HEK293 (cell line): Measurements from ENCODE around the gene ENTREP1.

Source experiments
- CTCF ChIA-PET: fragments of 350-600 bp; formaldehyde crosslinking; extraction: SDS; loops from one replicate; lab custom pipeline; 2021; ENCODE audit warnings: antibody characterized with exemption; lab: Yijun Ruan, JAX
- POLR2A ChIA-PET: fragments of 300-600 bp; formaldehyde crosslinking; extraction: SDS; loops from one replicate; lab custom pipeline; 2020; ENCODE audit warnings: antibody characterized with exemption, inconsistent platforms; lab: Yijun Ruan, JAX
- H3K27ac ChIP-seq: fragments of 200-500 bp; sonication (Bioruptor generic); 2 replicates; pipeline ENCODE4 v1.5.1; 2014; ENCODE audit warnings: low read depth, low read length, control low read depth, inconsistent platforms; ENCODE audit errors: extremely low read depth
- H3K36me3 ChIP-seq, 2 experiments: fragments of 200-500 bp in 1 of 2; sonication (Bioruptor generic) in 1 of 2; 1 replicate in 1 of 2; 2 replicates in 1 of 2; pipeline ENCODE4 v1.5.1; 2014 to 2017; ENCODE audit warnings: inconsistent platforms in 2 of 2, low read length in 2 of 2; ENCODE audit not compliant: control insufficient read depth in 2 of 2, insufficient read depth in 1 of 2
- H3K4me1 ChIP-seq: fragments of 200-500 bp; sonication (Bioruptor generic); 2 replicates; pipeline ENCODE4 v1.5.1; 2014; ENCODE audit warnings: mild to moderate bottlenecking, low read length, inconsistent platforms; ENCODE audit not compliant: control insufficient read depth, insufficient read depth
- H3K4me3 ChIP-seq: 2 replicates; pipeline ENCODE4 v1.5.1; 2011; ENCODE audit warnings: low read depth, mild to moderate bottlenecking, control low read depth, low read length, moderate library complexity
- H3K9me3 ChIP-seq: fragments of 200-500 bp; sonication (Bioruptor generic); 2 replicates; pipeline ENCODE4 v1.5.1; 2014; ENCODE audit warnings: low read depth, low read length, inconsistent platforms; ENCODE audit not compliant: control insufficient read depth, insufficient read depth
- GFI1B ChIP-seq: fragments of 450-650 bp; formaldehyde crosslinking; IDR thresholded peaks from 2 replicates; pipeline ENCODE4 v1.5.1; 2016; ENCODE audit warnings: missing biosample characterization, missing genetic modification characterization
- HOXD13 ChIP-seq: sonication (generic); formaldehyde crosslinking; IDR thresholded peaks from 2 replicates; pipeline ENCODE4 v1.8.0; 2022; ENCODE audit warnings: missing genetic modification reagents, borderline replicate concordance
- KLF1 ChIP-seq: fragments of 450-650 bp; formaldehyde crosslinking; IDR thresholded peaks from 2 replicates; pipeline ENCODE4 v1.5.1; 2016; ENCODE audit warnings: missing biosample characterization, missing genetic modification characterization
- SCRT2 ChIP-seq: fragments of 450-650 bp; formaldehyde crosslinking; IDR thresholded peaks from 2 replicates; pipeline ENCODE4 v1.5.1; 2016; ENCODE audit warnings: missing biosample characterization, missing genetic modification characterization
- SP2 ChIP-seq: fragments of 450-650 bp; formaldehyde crosslinking; IDR thresholded peaks from 2 replicates; pipeline ENCODE4 v1.5.1; 2016; ENCODE audit warnings: missing biosample characterization, missing genetic modification characterization
- TRIM28 ChIP-seq: IDR thresholded peaks from 2 replicates; pipeline ENCODE4 v1.6.1; 2011; ENCODE audit warnings: low read length, control low read depth, borderline replicate concordance
- WT1 ChIP-seq: fragments of 450-650 bp; formaldehyde crosslinking; IDR thresholded peaks from 2 replicates; pipeline ENCODE4 v1.5.1; 2016; ENCODE audit warnings: missing biosample characterization, missing genetic modification characterization
- ZBTB1 ChIP-seq: fragments of 450-650 bp; formaldehyde crosslinking; IDR thresholded peaks from 2 replicates; pipeline ENCODE4 v1.5.1; 2016; ENCODE audit warnings: missing biosample characterization, missing genetic modification characterization
- ZBTB20 ChIP-seq: fragments of 450-650 bp; formaldehyde crosslinking; IDR thresholded peaks from 2 replicates; pipeline ENCODE4 v1.5.1; 2016; ENCODE audit warnings: missing biosample characterization, missing genetic modification characterization
- ZBTB8A ChIP-seq: fragments of 450-650 bp; formaldehyde crosslinking; IDR thresholded peaks from 2 replicates; pipeline ENCODE4 v1.5.1; 2016; ENCODE audit warnings: missing biosample characterization, missing genetic modification characterization
- ZNF132 ChIP-seq: fragments of 450-650 bp; formaldehyde crosslinking; IDR thresholded peaks from 2 replicates; pipeline ENCODE4 v1.5.1; 2017; ENCODE audit warnings: missing biosample characterization, missing genetic modification characterization, borderline replicate concordance
- ZNF133 ChIP-seq: fragments of 450-650 bp; formaldehyde crosslinking; IDR thresholded peaks from 2 replicates; pipeline ENCODE4 v1.5.1; 2016; ENCODE audit warnings: missing biosample characterization, missing genetic modification characterization
- ZNF146 ChIP-seq: fragments of 450-650 bp; formaldehyde crosslinking; IDR thresholded peaks from 2 replicates; pipeline ENCODE4 v1.5.1; 2016; ENCODE audit warnings: missing biosample characterization, missing genetic modification characterization
- ZNF184 ChIP-seq: fragments of 450-650 bp; IDR thresholded peaks from 2 replicates; pipeline ENCODE4 v1.5.1; 2018; ENCODE audit warnings: missing biosample characterization, mild to moderate bottlenecking, missing genetic modification characterization
- ZNF214 ChIP-seq: fragments of 450-650 bp; formaldehyde crosslinking; IDR thresholded peaks from 2 replicates; pipeline ENCODE4 v1.5.1; 2017; ENCODE audit warnings: missing biosample characterization, mild to moderate bottlenecking, missing genetic modification characterization, borderline replicate concordance
- ZNF23 ChIP-seq: fragments of 450-650 bp; formaldehyde crosslinking; IDR thresholded peaks from 2 replicates; pipeline ENCODE4 v1.5.1; 2016; ENCODE audit warnings: missing biosample characterization, missing genetic modification characterization, borderline replicate concordance
- ZNF302 ChIP-seq: fragments of 450-650 bp; formaldehyde crosslinking; IDR thresholded peaks from 2 replicates; pipeline ENCODE4 v1.5.1; 2016; ENCODE audit warnings: missing biosample characterization, missing genetic modification characterization, low read depth
- ZNF335 ChIP-seq: fragments of 450-650 bp; formaldehyde crosslinking; conservative IDR thresholded peaks from 2 replicates; pipeline ENCODE4 v1.5.1; 2016; ENCODE audit warnings: missing biosample characterization, missing genetic modification characterization
- ZNF350 ChIP-seq: fragments of 450-650 bp; formaldehyde crosslinking; IDR thresholded peaks from 2 replicates; pipeline ENCODE4 v1.5.0; 2017; ENCODE audit warnings: missing biosample characterization, mild to moderate bottlenecking, missing genetic modification characterization
- ZNF366 ChIP-seq: fragments of 450-650 bp; formaldehyde crosslinking; conservative IDR thresholded peaks from 2 replicates; pipeline ENCODE4 v1.5.1; 2016; ENCODE audit warnings: missing biosample characterization, missing genetic modification characterization
- ZNF416 ChIP-seq: fragments of 450-650 bp; formaldehyde crosslinking; IDR thresholded peaks from 2 replicates; pipeline ENCODE4 v1.5.1; 2016; ENCODE audit warnings: missing biosample characterization, missing genetic modification characterization
- ZNF433 ChIP-seq: fragments of 450-650 bp; formaldehyde crosslinking; IDR thresholded peaks from 2 replicates; pipeline ENCODE4 v1.5.1; 2016; ENCODE audit warnings: missing biosample characterization, missing genetic modification characterization, low read depth
- ZNF48 ChIP-seq: fragments of 450-650 bp; formaldehyde crosslinking; IDR thresholded peaks from 2 replicates; pipeline ENCODE4 v1.5.1; 2016; ENCODE audit warnings: missing biosample characterization, missing genetic modification characterization
- ZNF510 ChIP-seq: fragments of 450-650 bp; formaldehyde crosslinking; IDR thresholded peaks from 2 replicates; pipeline ENCODE4 v1.5.1; 2018; ENCODE audit warnings: mild to moderate bottlenecking, missing genetic modification characterization, missing biosample characterization; ENCODE audit not compliant: insufficient replicate concordance
- ZNF530 ChIP-seq: fragments of 450-650 bp; formaldehyde crosslinking; IDR thresholded peaks from 2 replicates; pipeline ENCODE4 v1.5.1; 2016; ENCODE audit warnings: low read depth, missing biosample characterization, missing genetic modification characterization
- ZNF585B ChIP-seq: fragments of 450-650 bp; formaldehyde crosslinking; IDR thresholded peaks from 2 replicates; pipeline ENCODE4 v1.5.1; 2016; ENCODE audit warnings: missing biosample characterization, missing genetic modification characterization
- ZNF596 ChIP-seq: fragments of 450-650 bp; IDR thresholded peaks from 2 replicates; pipeline ENCODE4 v1.5.0; 2018; ENCODE audit warnings: missing biosample characterization, mild to moderate bottlenecking, missing genetic modification characterization, moderate library complexity
- ZNF677 ChIP-seq: fragments of 450-650 bp; IDR thresholded peaks from 2 replicates; pipeline ENCODE4 v1.5.0; 2018; ENCODE audit warnings: missing biosample characterization, mild to moderate bottlenecking, missing genetic modification characterization, moderate library complexity
- ZSCAN16 ChIP-seq: fragments of 450-650 bp; formaldehyde crosslinking; IDR thresholded peaks from 2 replicates; pipeline ENCODE4 v1.5.1; 2016; ENCODE audit warnings: missing biosample characterization, missing genetic modification characterization
- TF ChIP-seq, protein P1 (sequence below): fragments of 450-650 bp; formaldehyde crosslinking; IDR thresholded peaks from 2 replicates; pipeline ENCODE4; 2016; ENCODE audit warnings: missing biosample characterization, missing genetic modification characterization
- TF ChIP-seq, protein P2 (sequence below): fragments of 450-650 bp; formaldehyde crosslinking; IDR thresholded peaks from 2 replicates; pipeline ENCODE4 v1.5.1; 2016; ENCODE audit warnings: missing biosample characterization, missing genetic modification characterization, low read depth
- TF ChIP-seq, protein P3 (sequence below): fragments of 450-650 bp; formaldehyde crosslinking; IDR thresholded peaks from 2 replicates; pipeline ENCODE4 v1.5.0; 2017; ENCODE audit warnings: missing biosample characterization, missing genetic modification characterization, borderline replicate concordance

Gene ENTREP1

DNA sequence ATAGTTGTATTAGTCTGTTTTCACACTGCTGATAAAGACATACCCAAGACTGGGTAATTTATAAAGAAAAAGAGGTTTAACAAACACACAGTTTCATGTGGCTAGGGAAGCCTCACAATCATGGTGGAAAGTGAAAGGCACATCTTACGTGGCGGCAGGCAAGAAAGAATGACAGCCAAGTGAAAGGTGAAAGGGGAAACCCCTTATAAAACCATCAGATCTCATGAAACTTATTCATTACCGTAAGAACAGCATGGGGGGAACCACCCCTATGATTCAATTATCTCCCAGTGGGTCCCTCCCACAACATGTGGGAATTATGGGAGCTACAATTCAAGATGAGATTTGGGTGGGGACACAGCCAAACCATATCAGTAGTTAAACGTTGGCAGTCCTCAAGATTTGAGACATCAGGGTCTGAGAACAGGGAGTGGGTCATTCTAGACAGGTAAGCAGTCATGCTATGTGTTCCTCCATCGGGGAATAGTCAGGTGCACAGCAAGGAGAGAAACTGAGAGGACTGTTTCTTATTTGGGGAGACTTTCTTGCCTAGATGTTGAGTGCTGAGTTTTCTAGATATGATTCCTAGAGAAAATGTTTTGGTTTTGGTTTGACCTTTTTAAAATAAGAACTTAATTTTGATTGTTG, 45.8 kb upstream of the ENTREP1 start (continued):
- TF ChIP-seq ZNF677 = no peak
- TF ChIP-seq, protein P1, sequence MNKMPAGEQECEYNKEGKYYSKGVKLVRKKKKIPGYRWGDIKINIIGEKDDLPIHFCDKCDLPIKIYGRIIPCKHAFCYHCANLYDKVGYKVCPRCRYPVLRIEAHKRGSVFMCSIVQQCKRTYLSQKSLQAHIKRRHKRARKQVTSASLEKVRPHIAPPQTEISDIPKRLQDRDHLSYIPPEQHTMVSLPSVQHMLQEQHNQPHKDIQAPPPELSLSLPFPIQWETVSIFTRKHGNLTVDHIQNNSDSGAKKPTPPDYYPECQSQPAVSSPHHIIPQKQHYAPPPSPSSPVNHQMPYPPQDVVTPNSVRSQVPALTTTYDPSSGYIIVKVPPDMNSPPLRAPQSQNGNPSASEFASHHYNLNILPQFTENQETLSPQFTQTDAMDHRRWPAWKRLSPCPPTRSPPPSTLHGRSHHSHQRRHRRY (tag by site-specific recombination) = no peak

DNA sequence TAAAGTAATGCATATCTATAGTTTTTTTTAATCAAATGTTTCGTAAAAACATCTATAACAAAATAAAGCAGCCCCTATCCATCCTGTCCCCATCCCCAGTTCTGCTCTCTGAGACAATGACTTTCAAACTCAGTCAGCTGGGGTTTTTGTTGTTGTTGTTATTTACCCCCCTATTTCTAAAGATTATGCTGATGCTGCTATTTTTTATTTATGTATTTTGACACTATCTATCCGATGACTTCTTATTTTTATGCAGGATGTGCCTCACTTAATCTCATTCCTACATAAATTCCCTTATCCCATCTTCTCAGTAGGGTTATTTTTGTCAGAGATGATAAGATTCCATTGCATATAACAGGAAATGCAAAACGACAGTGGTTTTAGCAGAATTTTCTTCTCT, 45.3 kb upstream of the ENTREP1 start:
- CTCF ChIA-PET = no interaction called here
- no peaks in the 10 kb centered on the region for H3K9me3 ChIP-seq
- H3K36me3 ChIP-seq = no peaks in the 10 kb centered on the region
- POLR2A ChIA-PET = no interaction called here
- TF ChIP-seq ZNF585B (tag by site-specific recombination) = no peak
- TF ChIP-seq SP2 (tag by site-specific recombination) = no peak
- TF ChIP-seq HOXD13 = no peak
- no peak for TF ChIP-seq ZNF530 (tag by site-specific recombination)
- TF ChIP-seq ZSCAN16 (tag by site-specific recombination) = no peak
- no peak for TF ChIP-seq ZNF214 (tag by site-specific recombination)
- no peak for TF ChIP-seq ZNF433
- TF ChIP-seq SCRT2 (tag by site-specific recombination) = no peak
- TF ChIP-seq WT1 (tag by site-specific recombination) = no peak
- TF ChIP-seq ZNF132 (tag by site-specific recombination) = no peak
- no peak for TF ChIP-seq ZNF48 (tag by site-specific recombination)
- TF ChIP-seq, protein P2, sequence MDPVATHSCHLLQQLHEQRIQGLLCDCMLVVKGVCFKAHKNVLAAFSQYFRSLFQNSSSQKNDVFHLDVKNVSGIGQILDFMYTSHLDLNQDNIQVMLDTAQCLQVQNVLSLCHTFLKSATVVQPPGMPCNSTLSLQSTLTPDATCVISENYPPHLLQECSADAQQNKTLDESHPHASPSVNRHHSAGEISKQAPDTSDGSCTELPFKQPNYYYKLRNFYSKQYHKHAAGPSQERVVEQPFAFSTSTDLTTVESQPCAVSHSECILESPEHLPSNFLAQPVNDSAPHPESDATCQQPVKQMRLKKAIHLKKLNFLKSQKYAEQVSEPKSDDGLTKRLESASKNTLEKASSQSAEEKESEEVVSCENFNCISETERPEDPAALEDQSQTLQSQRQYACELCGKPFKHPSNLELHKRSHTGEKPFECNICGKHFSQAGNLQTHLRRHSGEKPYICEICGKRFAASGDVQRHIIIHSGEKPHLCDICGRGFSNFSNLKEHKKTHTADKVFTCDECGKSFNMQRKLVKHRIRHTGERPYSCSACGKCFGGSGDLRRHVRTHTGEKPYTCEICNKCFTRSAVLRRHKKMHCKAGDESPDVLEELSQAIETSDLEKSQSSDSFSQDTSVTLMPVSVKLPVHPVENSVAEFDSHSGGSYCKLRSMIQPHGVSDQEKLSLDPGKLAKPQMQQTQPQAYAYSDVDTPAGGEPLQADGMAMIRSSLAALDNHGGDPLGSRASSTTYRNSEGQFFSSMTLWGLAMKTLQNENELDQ (tag by site-specific recombination) = no peak
- TF ChIP-seq ZNF335 = no peak
- no peak for TF ChIP-seq KLF1 (tag by site-specific recombination)
- TF ChIP-seq TRIM28 = no peak
- H3K4me3 ChIP-seq = no peak overlapping the region
- no peak overlapping the region for H3K27ac ChIP-seq
- H3K4me1 ChIP-seq = no peaks in the 10 kb centered on the region

DNA sequence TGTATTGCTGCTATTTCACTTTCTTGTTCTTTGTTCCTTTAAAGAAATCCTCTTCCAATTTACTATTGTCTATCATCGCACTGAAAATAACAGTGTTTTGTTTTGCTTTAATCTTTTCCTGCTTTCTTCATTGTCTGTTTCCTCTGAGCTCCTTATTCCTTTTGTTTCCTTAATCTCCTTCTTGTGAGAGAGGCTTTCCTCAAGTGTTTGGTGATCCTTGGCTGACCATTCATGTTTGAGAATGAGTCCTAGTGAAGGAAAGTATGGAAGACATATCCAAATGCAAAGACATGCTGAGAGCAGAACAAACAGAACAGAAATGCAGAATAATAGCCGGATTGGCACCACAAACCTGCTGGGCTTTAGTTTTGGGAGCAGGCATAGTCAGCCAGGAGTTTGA, 42.0 kb upstream of the ENTREP1 start:
- H3K27ac ChIP-seq = no peak overlapping the region
- no peak overlapping the region for H3K4me3 ChIP-seq
- no peaks in the 10 kb centered on the region for H3K9me3 ChIP-seq
- ChIA-PET POLR2A (no interaction called here), CTCF (no interaction called here)
- H3K36me3 ChIP-seq = no peaks in the 10 kb centered on the region
- H3K4me1 ChIP-seq = no peaks in the 10 kb centered on the region
- TF ChIP-seq ZBTB1 (tag by site-specific recombination) (no peak), ZNF23 (tag by site-specific recombination) (no peak), ZNF214 (tag by site-specific recombination) (no peak), ZBTB8A (tag by site-specific recombination) (no peak), ZNF133 (tag by site-specific recombination) (no peak), ZNF366 (no peak), ZNF146 (tag by site-specific recombination) (no peak), ZNF596 (tag by site-specific recombination) (no peak), ZNF350 (tag by site-specific recombination) (no peak), ZNF302 (no peak), ZNF510 (tag by site-specific recombination) (no peak), ZBTB20 (tag by site-specific recombination) (no peak), ZNF416 (tag by site-specific recombination) (no peak), ZNF184 (tag by site-specific recombination) (no peak), GFI1B (no peak)
- TF ChIP-seq, protein P3, sequence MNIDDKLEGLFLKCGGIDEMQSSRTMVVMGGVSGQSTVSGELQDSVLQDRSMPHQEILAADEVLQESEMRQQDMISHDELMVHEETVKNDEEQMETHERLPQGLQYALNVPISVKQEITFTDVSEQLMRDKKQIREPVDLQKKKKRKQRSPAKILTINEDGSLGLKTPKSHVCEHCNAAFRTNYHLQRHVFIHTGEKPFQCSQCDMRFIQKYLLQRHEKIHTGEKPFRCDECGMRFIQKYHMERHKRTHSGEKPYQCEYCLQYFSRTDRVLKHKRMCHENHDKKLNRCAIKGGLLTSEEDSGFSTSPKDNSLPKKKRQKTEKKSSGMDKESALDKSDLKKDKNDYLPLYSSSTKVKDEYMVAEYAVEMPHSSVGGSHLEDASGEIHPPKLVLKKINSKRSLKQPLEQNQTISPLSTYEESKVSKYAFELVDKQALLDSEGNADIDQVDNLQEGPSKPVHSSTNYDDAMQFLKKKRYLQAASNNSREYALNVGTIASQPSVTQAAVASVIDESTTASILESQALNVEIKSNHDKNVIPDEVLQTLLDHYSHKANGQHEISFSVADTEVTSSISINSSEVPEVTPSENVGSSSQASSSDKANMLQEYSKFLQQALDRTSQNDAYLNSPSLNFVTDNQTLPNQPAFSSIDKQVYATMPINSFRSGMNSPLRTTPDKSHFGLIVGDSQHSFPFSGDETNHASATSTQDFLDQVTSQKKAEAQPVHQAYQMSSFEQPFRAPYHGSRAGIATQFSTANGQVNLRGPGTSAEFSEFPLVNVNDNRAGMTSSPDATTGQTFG (tag by site-specific recombination) = no peak
